ENCODE data around the gene MOB3C.
"Not testable (repeated sequence)": the region's sequence is repeated elsewhere in the genome, so short reads cannot be mapped to it uniquely, and the experiment has no call there.

Gene MOB3C

GRCh38 chr1:46616277-46617107, at the start of gene MOB3C:
MOB3C (minus strand) TSS chr1:46616811; CDS start chr1:46613321, 3,490 bp downstream.
- DNase-seq (ENCODE audit: low read depth) = peak; percentile 59

DNA sequence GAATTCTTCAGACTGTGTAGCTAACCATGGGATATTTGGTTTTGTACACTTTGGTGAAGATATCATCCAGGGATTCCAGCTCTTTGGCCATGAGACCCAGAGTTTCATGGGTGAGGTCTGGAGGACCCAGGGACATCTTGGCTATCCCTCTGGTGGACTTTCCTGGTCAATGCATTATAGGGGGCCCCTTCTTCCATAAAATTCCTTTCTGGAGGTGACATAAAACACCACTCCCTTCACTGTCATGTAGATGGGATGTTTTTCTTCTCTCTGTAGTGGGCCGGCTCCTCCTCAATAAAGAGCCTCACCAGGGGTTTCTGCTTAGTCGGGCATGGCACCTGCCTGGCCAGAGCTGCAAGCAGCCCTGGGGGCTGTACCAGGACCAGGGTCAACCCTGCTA, 49.4 kb upstream of the MOB3C start:
- DNase-seq (ENCODE audit: low read depth) = no peak

GRCh38 chr1:46662919-46663318, 46.3 kb upstream of the MOB3C start:
- not testable (repeated sequence) for DNase-seq (ENCODE audit: low read depth)

DNA sequence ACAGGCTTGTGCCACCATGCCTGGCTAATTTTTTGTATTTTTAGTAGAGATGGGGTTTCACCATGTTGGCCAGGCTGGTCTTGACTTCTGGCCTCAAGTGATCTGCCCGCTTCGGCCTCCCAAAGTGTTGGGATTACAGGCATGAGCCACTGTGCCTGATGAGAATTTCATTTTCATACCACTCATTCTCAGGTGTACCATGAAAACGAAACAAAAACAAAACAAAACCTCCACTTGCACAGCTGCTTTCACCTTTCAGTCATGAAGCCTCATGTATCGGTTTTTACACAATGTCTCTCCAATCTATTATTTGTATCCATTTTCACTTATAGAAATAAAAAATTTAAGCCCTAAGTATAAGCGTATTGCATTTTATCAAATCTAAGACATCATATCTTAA, 43.5 kb upstream of the MOB3C start:
- DNase-seq (ENCODE audit: low read depth) = not testable (repeated sequence)

DNA sequence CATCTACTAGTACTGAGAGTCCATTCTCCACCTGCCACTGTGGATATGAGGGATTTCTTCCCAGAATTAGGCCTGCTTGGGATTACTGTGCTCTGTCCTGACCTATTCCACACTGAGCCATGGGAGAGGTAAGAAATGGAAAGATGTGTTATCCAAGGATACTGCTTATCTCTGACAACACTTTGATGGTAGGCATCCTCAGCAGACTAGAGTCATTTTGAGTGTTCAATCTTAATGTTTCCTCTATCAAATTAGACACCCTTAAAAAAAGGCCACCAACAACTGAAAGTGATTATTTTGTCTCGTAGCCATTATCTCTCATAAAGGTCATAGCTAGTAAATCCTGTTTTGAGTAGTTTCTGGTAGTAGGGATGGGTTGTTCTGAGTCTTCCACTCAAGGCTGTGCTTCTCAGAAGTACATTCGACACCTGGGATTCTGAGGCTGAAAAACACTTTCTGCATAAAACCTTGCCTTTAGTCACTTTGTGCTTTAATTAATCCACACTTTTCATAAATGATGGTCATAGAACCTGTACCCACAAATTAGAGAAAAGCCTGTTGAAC, 42.8 kb upstream of the MOB3C start:
- no peak for DNase-seq (ENCODE audit: low read depth)

DNA sequence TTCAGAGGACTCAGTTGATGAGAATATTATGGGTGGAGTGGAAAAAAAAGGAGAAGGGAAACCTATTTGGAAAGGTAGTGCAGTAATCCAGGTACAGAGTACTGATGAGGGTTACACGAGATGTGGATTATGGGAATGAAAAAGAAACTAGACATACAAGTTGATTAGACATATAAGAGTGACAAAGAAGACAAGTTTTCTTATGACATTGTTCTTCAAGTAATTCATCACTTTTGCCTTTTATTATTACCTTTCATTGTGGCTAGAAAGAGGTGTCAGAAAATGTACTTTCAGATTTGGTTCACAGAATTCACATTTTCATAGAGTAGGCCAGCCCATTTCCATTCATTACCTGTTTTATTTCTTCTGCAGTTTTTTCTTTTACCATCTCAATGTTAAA, 41.2 kb upstream of the MOB3C start:
- no peak for DNase-seq (ENCODE audit: low read depth)

DNA sequence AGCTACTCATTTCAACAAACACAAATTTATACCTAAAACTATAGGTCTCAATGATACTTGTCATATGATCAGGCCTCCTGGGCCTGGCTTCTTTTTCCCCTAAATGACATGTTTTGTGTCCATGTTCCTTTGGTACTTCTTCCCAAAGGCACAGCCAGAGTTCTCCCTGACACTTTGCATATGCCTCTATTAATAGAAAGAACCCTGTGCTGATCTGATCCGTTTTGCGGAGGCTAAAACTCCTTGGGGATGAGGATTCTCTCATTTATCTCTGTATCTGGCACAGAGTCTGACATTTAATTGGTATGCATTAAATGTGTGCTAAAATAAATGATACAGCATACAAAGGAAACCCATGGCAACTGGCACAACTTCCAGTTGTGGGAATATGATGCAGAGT, 40.0 kb upstream of the MOB3C start:
- DNase-seq (ENCODE audit: low read depth) = no peak

- no peak for DNase-seq (ENCODE audit: low read depth)
These were observed 39.2 kb upstream of the MOB3C start for GRCh38 chr1:46655848-46656247.

DNA sequence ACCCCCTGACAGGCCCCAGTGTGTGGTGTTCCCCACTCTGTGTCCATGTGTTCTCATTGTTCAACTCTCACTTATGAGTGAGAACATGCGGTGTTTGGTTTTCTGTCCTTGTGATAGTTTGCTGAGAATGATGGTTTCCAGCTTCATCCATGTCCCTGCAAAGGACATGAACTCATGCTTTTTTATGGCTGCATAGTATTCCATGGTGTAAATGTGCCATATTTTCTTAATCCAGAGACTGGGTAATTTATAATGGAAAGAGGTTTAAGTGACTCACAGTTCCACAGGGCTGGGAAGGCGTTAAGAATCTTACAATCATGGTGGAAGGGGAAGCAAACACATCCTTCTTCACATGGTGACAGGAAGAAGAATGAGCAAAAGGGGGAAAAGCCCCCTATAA, 38.1 kb upstream of the MOB3C start:
- not testable (repeated sequence) for DNase-seq (ENCODE audit: low read depth)

GRCh38 chr1:46654012-46654411, 37.4 kb upstream of the MOB3C start:
- no peak for DNase-seq (ENCODE audit: low read depth)

- no peak for DNase-seq (ENCODE audit: low read depth)
These were observed 36.9 kb upstream of the MOB3C start for GRCh38 chr1:46653405-46653958.

- DNase-seq (ENCODE audit: low read depth) = no peak
These were observed 35.9 kb upstream of the MOB3C start for GRCh38 chr1:46652321-46653100.

GRCh38 chr1:46651152-46651551, 34.5 kb upstream of the MOB3C start:
- not testable (repeated sequence) for DNase-seq (ENCODE audit: low read depth)

DNA sequence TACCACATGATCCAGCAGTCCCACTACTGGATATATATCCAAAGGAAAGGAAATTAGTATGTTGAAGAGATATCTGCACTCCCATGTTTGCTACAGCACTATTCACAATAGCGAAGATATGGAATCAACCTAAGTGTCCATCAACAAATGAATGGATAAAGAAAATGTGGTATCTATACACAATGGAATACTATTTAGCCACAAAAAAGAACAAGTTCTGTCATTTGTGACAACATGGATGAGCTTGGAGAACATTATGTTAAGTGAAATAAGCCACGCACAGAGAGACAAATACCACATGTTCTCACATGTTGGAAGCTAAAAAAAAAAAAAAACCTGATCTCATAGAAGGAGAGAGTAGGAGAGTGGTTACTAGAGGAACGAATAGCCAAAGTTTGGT, 33.9 kb upstream of the MOB3C start:
- DNase-seq (ENCODE audit: low read depth) = no peak

DNA sequence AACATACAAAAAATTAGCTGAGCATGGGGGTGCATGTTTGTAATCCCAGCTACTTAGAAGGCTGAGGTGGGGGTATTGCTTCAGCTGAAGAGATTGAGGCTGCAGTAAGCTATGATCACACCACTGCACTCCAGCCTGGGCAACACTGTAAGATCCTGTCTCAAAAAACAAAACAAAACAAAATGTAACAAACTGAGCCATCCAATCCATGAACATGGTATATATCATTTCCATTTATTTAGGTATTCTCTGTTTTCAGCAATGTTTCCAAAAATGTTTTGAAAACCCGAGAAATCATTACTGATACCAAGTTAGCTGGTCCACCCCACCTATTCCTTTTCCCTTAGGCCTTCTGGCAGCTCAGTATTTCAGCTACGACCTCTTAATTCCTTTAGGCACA, 33.2 kb upstream of the MOB3C start:
- no peak for DNase-seq (ENCODE audit: low read depth)

DNA sequence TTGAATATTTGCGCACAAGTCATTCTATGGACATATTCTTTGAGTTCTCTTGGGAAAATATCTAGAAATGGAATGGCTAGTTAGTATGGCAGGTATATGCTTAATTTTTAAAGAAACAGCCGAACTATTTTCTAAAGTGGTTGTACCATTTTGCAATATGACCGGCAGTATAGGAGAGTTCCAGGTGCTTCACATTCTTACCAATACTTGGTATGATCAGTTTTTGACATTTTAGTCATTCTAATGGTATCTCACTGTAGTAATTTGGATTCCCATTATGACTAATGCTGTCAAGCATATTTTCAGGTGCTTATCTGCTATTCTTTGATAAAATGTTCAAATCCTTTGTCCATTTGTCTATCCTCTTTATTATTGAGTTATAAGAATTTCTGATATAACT, 31.0 kb upstream of the MOB3C start:
- no peak for DNase-seq (ENCODE audit: low read depth)

DNA sequence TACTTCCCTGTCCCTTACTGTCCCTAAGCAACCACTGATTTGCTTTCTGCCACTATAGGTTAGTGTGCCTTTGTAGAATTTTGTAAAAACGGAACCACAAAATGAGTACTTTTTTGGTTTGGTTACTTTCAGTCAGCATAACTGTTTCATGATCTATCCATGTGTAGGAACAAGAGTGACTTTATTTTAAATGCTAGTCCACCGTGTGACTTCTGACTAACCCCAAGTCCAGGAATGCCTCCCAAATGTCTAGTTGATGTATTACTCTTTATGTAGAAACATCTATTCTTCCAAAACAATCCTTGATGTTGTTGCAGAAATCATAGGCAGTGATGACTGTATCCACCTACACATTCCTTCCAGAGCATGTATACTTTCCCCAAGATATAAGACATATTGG, 30.2 kb upstream of the MOB3C start:
- DNase-seq (ENCODE audit: low read depth) = no peak

DNA sequence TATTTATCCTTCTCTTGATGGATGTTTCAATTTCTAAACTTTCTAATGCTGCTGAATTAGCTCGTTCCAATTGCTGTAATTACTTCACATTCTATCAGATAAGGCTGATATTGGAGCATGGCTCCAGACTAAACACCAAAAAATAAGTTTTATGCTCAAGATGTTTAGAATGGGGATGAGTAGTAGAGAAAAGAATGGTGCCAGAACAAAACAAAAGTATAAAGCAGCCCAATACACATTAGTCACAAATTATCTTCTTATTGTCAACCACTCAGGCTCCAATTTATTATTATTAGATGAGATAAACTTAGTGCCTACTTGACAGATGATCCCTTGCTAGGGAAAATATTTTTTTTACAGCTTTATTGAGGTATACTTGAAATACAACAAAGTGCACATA, 29.7 kb upstream of the MOB3C start:
- DNase-seq (ENCODE audit: low read depth) = no peak

DNA sequence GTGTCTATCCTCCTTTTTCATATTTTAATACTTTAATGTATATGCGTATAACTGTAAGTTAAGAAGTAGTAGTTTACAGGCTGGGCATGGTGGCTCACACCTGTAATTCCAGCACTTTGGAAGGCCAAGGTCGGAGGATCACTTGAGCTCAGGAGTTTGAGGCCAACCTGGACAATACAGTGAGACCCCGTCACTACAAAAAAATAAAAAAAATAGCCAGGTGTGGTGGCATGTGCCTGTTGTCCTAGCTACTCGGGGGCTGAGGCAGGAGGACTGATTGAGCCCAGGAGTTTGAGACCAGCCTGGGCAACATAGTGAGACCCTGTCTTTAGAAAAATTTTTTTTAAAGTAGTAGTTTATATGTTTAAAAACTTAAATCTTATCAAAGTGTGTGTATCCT, 29.2 kb upstream of the MOB3C start:
- DNase-seq (ENCODE audit: low read depth) = no peak

DNA sequence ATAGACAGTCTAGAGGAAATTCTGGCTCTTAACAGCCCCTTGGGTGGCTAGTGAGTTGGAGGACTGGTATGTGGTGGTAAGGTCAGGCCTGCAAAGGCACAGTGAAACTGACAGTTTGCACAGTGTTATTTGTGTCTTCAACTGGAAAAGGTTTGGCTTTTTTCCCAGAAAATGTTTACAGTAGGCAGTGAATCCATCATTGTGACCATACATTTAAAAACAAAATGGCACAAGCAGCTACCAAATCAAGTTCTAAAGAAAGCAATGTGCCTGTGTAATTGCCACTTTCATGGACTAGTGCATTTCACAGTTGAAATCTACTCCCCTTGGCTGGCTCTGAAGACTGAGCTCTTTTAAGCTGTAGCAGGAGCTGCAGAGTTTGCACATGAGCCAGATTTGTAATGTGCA, 26.8 kb upstream of the MOB3C start:
- DNase-seq (ENCODE audit: low read depth) = no peak

DNA sequence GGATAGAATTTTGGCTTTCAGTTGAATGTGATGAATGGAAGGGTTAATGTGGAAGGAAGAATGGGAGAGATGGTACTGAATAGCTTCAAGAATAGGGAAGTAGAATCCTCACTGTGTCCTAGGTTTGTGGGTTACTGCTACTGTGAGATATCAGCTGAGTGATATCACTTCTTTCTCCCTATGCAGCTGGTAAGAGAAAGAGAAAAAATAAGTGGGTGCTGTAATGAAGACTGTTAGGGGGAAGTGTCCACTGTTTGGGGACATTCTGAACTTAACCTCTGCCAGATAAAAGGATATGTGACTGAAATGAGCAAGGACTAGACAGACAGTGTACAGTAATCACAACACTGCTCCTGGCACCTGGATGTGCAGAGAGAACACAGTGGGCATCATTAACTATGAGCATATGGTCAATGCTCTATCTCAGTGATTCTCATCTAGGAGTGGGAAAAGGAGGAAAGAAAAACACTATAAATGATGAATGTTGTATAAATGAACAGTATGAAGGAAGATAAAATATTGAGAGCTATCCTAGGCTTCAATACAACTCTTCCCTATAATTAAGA, 25.6 kb upstream of the MOB3C start:
- no peak for DNase-seq (ENCODE audit: low read depth)

GRCh38 chr1:46639547-46639946, 22.9 kb upstream of the MOB3C start:
- DNase-seq (ENCODE audit: low read depth) = no peak
